ENCODE results near the gene STXBP2. TPM values are rescaled to one million over a fixed set of nuclear protein-coding genes. Genes with fewer than 3 reads are reported as not detected.

Gene STXBP2
- total RNA-seq, 1 donor = 9.9 TPM

- no peak for DNase-seq (ENCODE audit: low read depth)
- TF ChIP-seq CTCF (IDR thresholded peaks at IDR 0.05; ENCODE audit: insufficient read depth, low read depth, low read length) = no peak
- no peak overlapping the region for H3K4me3 ChIP-seq (ENCODE audit: low read depth, low read length)
These were observed 17.1 kb upstream of the STXBP2 start for GRCh38 chr19:7619671-7620441.

- no peak overlapping the region for H3K4me3 ChIP-seq (ENCODE audit: low read depth, low read length)
- no peak for TF ChIP-seq CTCF (IDR thresholded peaks at IDR 0.05; ENCODE audit: insufficient read depth, low read depth, low read length)
- DNase-seq (ENCODE audit: low read depth) = no peak
These were observed 16.2 kb upstream of the STXBP2 start for GRCh38 chr19:7620442-7621412.

- no peak overlapping the region for H3K4me3 ChIP-seq (ENCODE audit: low read depth, low read length)
- TF ChIP-seq CTCF (IDR thresholded peaks at IDR 0.05; ENCODE audit: insufficient read depth, low read depth, low read length) = no peak
- DNase-seq (ENCODE audit: low read depth) = no peak
These were observed 13.8 kb upstream of the STXBP2 start for GRCh38 chr19:7622933-7623685.

- DNase-seq (ENCODE audit: low read depth) = no peak
- no peak for TF ChIP-seq CTCF (IDR thresholded peaks at IDR 0.05; ENCODE audit: insufficient read depth, low read depth, low read length)
- H3K4me3 ChIP-seq (ENCODE audit: low read depth, low read length) = no peak overlapping the region
These were observed 12.9 kb upstream of the STXBP2 start for GRCh38 chr19:7623725-7624603.

GRCh38 chr19:7624810-7625209, 12.1 kb upstream of the STXBP2 start:
- DNase-seq (ENCODE audit: low read depth) = no peak
- TF ChIP-seq CTCF (IDR thresholded peaks at IDR 0.05; ENCODE audit: insufficient read depth, low read depth, low read length) = no peak
- H3K4me3 ChIP-seq (ENCODE audit: low read depth, low read length) = no peak overlapping the region

Measured in fibroblast of villous mesenchyme (primary cell).